Naive thymus-derived CD8-positive, alpha-beta T cell (primary cell): ENCODE results near the gene DOCK10. TPM values are rescaled to one million over a fixed set of nuclear protein-coding genes. Genes with fewer than 3 reads are reported as not detected.

Source experiments
- ATAC-seq, 2 donors: fragments of 150-1000 bp; cut with Tn5 transposase in 1 of 2; sonication (Bioruptor Pico), chemical (Tn5 transposase) in 1 of 2; 1 replicate in 1 of 2; 2 replicates in 1 of 2; pipeline ENCODE4 v1.10.0; 2021; ENCODE audit warnings: mild to moderate bottlenecking in 2 of 2, moderate library complexity in 2 of 2
- POLR2A ChIA-PET: fragments of 350-600 bp; sonication (Branson Sonifier 250); formaldehyde crosslinking; loops from one replicate; lab custom pipeline; 2021; ENCODE audit warnings: antibody characterized with exemption; lab: Charles Lee
- DNase-seq, 10 donors: peaks; one replicate each; pipeline versions ENCODE4 v3.0.0 to v3.0.0-alpha.2; 2020 to 2022
- H3K27ac Mint-ChIP-seq, 10 donors: one replicate each; pipeline ENCODE4 v1.8.0; 2020 to 2022; ENCODE audit warnings: mild to moderate bottlenecking in 10 of 10, mixed read lengths in 10 of 10, moderate library complexity in 4 of 10, inconsistent platforms in 1 of 10
- H3K27me3 Mint-ChIP-seq, 5 donors: one replicate each; pipeline ENCODE4 v1.8.0; 2021 to 2022; ENCODE audit warnings: mixed read lengths in 5 of 5
- H3K36me3 Mint-ChIP-seq, 3 donors: one replicate each; pipeline ENCODE4 v1.8.0; 2020 to 2022; ENCODE audit warnings: mixed read lengths in 3 of 3, mild to moderate bottlenecking in 2 of 3, inconsistent platforms in 1 of 3
- H3K4me1 Mint-ChIP-seq, 4 donors: one replicate each; pipeline ENCODE4 v1.8.0; 2021 to 2022; ENCODE audit warnings: mixed read lengths in 4 of 4
- H3K4me3 Mint-ChIP-seq, 10 donors: one replicate each; pipeline ENCODE4 v1.8.0; 2020 to 2022; ENCODE audit warnings: mild to moderate bottlenecking in 10 of 10, mixed read lengths in 10 of 10, moderate library complexity in 6 of 10, inconsistent platforms in 1 of 10
- H3K9me3 Mint-ChIP-seq, 9 donors: one replicate each; pipeline ENCODE4 v1.8.0; 2020 to 2022; ENCODE audit warnings: mixed read lengths in 9 of 9, mild to moderate bottlenecking in 3 of 9, inconsistent platforms in 1 of 9, moderate library complexity in 1 of 9
- polyA plus RNA-seq, 3 donors: library from polyadenylated mRNA; unstranded; fragments of 300-500 nt; fragmentation: Illumina TruSeq; gene quantifications; one replicate each; pipeline ENCODE4 v1.2.3, GENCODE V29; 2021
- total RNA-seq, 8 experiments: library from RNA in 2 of 8; stranded (reverse) in 2 of 8; gene quantifications; one replicate each; pipeline ENCODE4 v1.2.3 and lab custom pipeline; 2021 to 2026

DOCK10 gene
- total and polyA plus RNA-seq, 5 experiments from 2014 or later, result 34.1 to 180 (median 57.9) TPM

DNA sequence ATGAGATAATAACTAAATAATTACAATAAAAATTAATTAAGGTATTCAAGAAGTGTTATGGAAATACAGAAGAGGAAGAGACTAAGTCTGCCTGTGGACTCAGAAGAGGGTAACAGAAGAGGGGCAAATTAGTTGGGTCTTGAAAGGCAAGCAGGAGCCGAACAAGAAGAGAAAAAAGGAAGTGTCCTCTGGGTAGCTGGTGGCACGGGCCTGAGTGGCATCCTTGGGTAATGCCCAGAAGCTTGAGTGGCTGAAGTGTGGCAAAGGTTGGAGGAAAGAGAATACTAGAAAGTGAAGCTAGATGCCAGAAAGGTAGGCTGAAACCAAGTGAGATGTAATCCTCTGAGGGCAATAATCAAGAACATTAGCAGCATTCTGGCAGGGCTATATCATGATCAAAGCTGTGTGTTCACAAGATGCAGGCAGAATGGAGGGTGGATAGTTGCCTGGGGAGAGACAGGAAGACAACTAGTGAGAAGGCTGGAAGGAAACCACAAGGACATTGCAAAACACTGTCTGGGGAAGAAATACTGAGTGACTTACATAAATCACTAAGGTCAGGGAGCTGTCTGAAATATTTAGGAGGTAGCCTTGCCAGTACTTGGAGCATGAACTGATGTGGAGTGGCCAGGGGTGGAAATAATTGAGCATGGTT is 16.2 kb downstream of the DOCK10 start:
- peak in 2 of 10 donors; percentile 22 for DNase-seq
- POLR2A ChIA-PET, result interaction anchor here (1.0 to 2.8 kb wide), 2 partner anchors 13 to 15 kb away, joined by 3 to 12 read pairs; partner anchors contain the start of gene DOCK10

DNA sequence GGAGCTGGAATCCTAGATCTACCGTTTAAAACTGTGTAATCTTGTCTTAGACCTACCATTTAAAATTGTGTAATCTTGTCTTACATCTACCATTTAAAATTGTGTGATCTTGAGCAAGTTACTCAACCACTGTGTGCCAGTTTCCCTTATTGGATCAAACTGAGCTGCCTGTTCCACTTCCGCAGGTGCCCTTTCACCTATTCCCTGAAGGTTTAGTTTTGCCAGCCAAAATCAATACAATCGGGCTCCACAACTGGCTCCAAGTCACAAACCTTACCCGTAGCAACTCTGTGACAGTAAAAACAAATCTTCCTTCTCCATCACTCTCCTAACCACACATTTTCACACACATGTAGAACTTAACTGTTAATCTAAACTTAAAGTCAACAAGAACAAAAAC is 20.1 kb downstream of the DOCK10 start:
- H3K4me3 Mint-ChIP-seq, result peak overlapping the region in 4 of 10 donors; percentile 0 to 37 (median 16)
- peaks cover 38 to 89% (median 84%) of the 10 kb centered on the region in 4 donors for H3K4me1 Mint-ChIP-seq
- no peaks in the 10 kb centered on the region for H3K27me3 Mint-ChIP-seq
- ATAC-seq (no peak), DNase-seq (no peak)
- POLR2A ChIA-PET, result no interaction called here
- H3K9me3 Mint-ChIP-seq, result no peaks in the 10 kb centered on the region
- peak overlapping the region in 7 of 10 donors; percentile 1 to 65 (median 35) for H3K27ac Mint-ChIP-seq
- H3K36me3 Mint-ChIP-seq, result peaks cover 4 to 35% (median 8%) of the 10 kb centered on the region in 3 donors

More for the DNA sequence above, 16.2 kb downstream of the DOCK10 start:
- peak; percentile 74 to 78 for ATAC-seq
- Mint-ChIP-seq H3K27ac (peak overlapping the region; percentile 29 to 80 (median 69)), H3K36me3 (peaks cover 0 to 29% (median 4%) of the 10 kb centered on the region in 3 donors), H3K4me3 (peak overlapping the region; percentile 2 to 72 (median 52)), H3K4me1 (peaks cover 43 to 85% (median 80%) of the 10 kb centered on the region in 4 donors), H3K27me3 (no peaks in the 10 kb centered on the region), H3K9me3 (no peaks in the 10 kb centered on the region)

DNA sequence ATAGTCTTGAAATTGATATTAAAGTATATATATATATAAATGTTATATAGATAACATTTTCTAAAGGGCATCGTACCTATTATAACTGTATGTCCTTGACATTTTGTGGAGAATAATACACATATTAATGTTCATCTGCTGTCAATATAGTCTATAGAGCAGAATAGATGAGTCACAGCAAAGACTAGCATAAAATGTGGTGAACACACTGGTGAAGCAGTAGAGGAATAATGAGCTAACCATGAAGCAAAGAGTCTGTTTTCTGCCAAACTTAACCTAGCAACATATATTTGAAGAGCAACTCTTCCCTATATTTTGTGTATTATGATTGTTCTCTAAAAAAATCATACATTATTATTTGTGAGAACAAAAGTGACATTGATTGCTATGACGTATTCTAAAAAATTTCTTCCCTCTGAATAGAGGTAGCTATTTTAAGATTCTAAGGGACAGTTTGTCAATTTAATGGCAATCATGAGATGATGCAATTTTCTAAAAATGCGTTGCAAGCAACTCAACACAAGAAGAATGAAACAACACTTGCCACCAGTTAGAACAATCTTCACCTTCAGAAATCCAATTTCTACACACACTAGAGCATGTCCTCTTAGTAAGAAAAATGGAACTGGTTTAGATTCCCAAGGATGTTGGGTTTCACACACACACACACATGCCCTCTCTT is 22.0 kb downstream of the DOCK10 start:
- Mint-ChIP-seq H3K27ac (peak overlapping the region in 3 of 10 donors; percentile 12 to 74 (median 58)), H3K9me3 (no peaks in the 10 kb centered on the region), H3K4me1 (peaks cover 27 to 81% (median 72%) of the 10 kb centered on the region in 4 donors), H3K4me3 (peak overlapping the region in 2 of 10 donors; percentile 8 to 20), H3K36me3 (peaks cover 4 to 32% (median 8%) of the 10 kb centered on the region in 3 donors), H3K27me3 (no peaks in the 10 kb centered on the region)
- DNase-seq (no peak), ATAC-seq (no peak)
- POLR2A ChIA-PET, result interaction anchor here (1.0 kb wide), 1 partner anchor 21 kb away, joined by 3 read pairs; no protein-coding TSS in a partner anchor

DNA sequence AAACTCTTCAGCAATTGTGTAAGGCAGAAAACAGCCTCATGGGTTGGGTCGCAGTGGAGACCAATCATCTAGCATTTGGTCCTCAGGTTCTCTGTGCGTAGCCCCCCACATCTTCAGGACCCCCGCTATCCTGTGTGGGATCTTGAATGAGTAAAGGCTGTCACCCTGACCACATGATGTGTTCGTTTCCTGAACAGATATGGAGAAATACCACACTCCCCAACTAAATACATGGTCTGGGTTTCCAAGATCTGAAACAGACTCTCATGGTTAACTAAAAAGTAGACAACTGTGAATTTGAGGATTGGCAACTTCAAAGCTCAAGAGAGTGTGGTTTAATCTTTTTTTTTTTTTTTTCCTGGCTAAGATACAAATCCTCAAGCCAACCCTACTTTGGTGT is 23.2 kb downstream of the DOCK10 start:
- Mint-ChIP-seq H3K9me3 (no peaks in the 10 kb centered on the region), H3K36me3 (peaks cover 4 to 25% (median 8%) of the 10 kb centered on the region in 3 donors), H3K4me1 (peaks cover 24 to 81% (median 67%) of the 10 kb centered on the region in 4 donors), H3K4me3 (peak overlapping the region in 4 of 10 donors; percentile 9 to 41 (median 33)), H3K27ac (peak overlapping the region in 7 of 10 donors; percentile 26 to 89 (median 71)), H3K27me3 (no peaks in the 10 kb centered on the region)
- POLR2A ChIA-PET, result no interaction called here
- no peak for DNase-seq
- ATAC-seq, result no peak

DNA sequence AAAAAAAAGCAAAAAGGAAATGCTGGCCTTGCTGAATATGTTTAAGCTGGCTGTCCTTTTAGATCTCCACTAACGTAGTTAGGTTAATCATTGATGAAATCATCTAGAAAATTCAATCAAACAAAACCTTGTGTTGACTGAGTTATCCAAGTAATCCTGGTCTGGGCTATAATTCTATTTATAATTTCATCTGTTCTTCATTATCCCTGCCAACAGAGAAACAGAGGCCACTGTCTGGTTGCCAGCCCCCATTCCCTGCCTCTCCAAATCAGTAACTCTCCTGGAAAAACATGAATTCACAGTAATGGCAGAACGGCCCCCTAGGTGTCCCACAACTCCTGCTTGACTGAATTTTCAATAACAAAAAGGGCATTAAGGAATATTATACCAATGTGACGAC is 24.6 kb downstream of the DOCK10 start:
- Mint-ChIP-seq H3K9me3 (no peaks in the 10 kb centered on the region), H3K27me3 (no peaks in the 10 kb centered on the region), H3K27ac (peak overlapping the region in 5 of 10 donors; percentile 45 to 79 (median 63)), H3K4me1 (peaks cover 24 to 79% (median 65%) of the 10 kb centered on the region in 4 donors), H3K36me3 (peaks cover 4 to 18% (median 8%) of the 10 kb centered on the region in 3 donors), H3K4me3 (no peak overlapping the region)
- DNase-seq, result no peak
- POLR2A ChIA-PET, result no interaction called here
- no peak for ATAC-seq

DNA sequence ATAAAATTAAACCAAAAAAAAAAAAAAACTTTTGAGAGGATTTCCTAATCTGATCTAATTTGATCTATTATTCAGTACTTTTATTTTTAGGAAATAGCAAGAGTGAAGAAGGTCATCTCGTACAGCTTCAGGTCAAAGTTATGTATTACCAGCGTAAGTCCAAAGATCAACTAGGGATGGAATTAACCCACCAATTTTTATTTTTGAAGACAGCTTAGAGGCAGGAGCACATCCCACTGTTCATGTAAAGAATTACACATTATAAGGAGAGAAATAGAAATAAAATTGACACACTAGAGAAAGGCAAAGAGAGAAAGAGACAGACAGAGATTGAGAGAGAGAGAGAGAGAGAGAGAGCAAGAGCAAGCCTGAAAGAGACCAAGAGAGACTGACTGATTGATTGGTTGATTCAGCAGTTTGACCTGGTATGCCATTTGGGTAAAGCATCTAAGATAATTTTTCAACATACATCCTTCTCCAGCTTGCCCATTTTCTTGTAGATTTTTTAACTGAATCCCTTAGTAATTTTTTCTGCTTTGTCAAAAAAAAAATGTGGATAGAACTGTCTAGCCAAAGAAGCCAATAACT is 25.1 kb downstream of the DOCK10 start:
- POLR2A ChIA-PET, result no interaction called here
- ATAC-seq (no peak), DNase-seq (no peak)
- H3K27me3 Mint-ChIP-seq, result no peaks in the 10 kb centered on the region
- H3K4me3 Mint-ChIP-seq, result no peak overlapping the region
- H3K9me3 Mint-ChIP-seq, result no peaks in the 10 kb centered on the region
- peak overlapping the region in 4 of 10 donors; percentile 4 to 45 (median 18) for H3K27ac Mint-ChIP-seq
- peaks cover 4 to 14% (median 8%) of the 10 kb centered on the region in 3 donors for H3K36me3 Mint-ChIP-seq
- H3K4me1 Mint-ChIP-seq, result peaks cover 21 to 79% (median 60%) of the 10 kb centered on the region in 4 donors

DNA sequence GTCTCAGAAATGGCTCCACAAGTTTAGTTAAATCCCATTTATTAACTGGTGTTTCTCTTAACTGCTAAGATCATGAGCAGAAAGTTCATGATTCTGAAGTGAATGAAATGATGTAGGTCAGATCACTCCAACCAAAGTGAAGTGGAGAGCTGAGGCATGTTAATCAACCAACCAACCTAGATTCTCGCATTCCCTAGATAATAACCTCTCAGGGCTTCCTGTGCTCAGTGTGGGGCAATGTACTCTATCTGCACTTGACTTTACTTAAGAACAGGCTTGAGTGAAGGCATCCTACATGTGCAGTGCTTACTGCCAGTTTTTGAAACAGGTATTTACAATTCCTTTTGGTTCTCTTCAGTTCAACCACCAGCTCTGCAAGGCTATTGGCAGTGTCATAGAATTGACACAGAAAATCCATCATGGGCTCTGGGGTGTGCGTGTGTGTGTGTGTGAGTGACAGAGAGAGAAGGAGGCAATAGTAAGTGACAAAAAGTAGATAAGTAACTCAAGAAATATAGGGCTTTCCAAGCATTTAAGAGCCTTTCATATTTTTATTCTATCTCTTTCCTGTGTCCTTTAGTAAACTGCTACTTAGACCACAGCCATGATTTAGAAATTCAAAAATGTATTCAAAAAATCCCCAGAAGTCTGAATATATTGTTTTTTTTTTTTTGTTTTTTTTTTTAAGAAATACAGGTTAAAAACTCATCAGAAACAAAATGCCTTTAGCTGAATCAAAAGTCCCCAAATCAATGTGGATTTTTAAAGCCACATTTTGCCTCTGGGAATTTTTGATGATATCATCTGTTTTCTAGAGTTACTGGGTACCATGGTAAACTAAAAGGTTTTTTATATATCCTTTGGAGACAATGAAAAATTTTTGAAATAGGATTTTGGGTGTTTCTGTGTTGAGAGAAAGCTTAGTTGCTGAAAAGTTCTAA is 28.6 kb downstream of the DOCK10 start:
- Mint-ChIP-seq H3K9me3 (no peaks in the 10 kb centered on the region), H3K4me3 (peak overlapping the region in 3 of 10 donors; percentile 1 to 60 (median 18)), H3K4me1 (peaks cover 25 to 82% (median 61%) of the 10 kb centered on the region in 4 donors), H3K36me3 (peaks cover 0 to 2% (median 0%) of the 10 kb centered on the region in 3 donors), H3K27ac (peak overlapping the region; percentile 25 to 88 (median 66)), H3K27me3 (no peaks in the 10 kb centered on the region)
- POLR2A ChIA-PET, result interaction anchor here (0.6 to 1.2 kb wide), 3 partner anchors 10 to 81 kb away, joined by 4 to 5 read pairs (median 4); no protein-coding TSS in a partner anchor
- DNase-seq, result no peak
- peak in 1 of 2 donors; percentile 51 for ATAC-seq

DNA sequence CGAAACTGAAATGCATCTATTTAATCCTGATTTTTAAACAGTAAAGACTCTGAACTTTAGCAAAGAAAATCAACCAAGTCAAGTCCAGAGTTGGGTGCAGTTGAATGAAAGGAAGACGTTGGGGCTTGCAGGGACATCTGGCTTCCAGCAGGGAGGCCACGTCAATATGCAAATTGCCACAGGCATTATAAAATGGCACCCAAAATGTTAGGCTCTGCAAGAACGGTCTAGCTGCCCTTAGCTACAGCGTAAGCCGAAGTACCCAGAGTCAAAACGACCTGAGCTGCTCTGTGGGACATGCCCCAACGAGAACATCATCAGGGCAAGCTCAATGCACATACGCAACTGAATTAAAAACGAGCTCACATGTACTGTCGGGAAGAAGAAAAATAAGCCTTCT is 30.7 kb downstream of the DOCK10 start:
- Mint-ChIP-seq H3K4me1 (peaks cover 32 to 90% (median 69%) of the 10 kb centered on the region in 4 donors), H3K9me3 (no peaks in the 10 kb centered on the region), H3K27ac (peak overlapping the region in 5 of 10 donors; percentile 18 to 80 (median 52)), H3K27me3 (no peaks in the 10 kb centered on the region), H3K4me3 (no peak overlapping the region), H3K36me3 (peaks cover 0 to 5% (median 0%) of the 10 kb centered on the region in 3 donors)
- POLR2A ChIA-PET, result interaction anchor here (1.0 kb wide), 1 partner anchor 29 kb away, joined by 5 read pairs; no protein-coding TSS in a partner anchor
- no peak for DNase-seq
- ATAC-seq, result no peak

DNA sequence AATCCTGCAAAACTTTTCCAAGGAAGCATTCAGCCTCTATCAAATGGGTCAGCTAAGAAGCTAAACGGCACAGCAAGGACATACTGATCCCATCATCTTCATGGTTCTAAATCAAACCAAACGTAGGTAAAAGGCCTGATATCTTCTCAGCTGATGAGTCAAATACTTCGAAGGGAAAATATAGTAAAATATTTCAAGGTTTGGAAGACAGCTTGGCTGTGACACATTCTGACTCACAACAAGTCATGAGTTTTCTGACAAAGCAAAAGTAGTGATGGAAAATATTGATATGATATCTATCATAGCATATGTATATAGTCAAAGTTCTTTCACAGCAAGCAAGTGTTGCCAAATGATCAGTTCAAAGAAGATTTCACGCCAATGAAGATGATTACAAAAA is 31.5 kb downstream of the DOCK10 start:
- Mint-ChIP-seq H3K4me1 (peaks cover 37 to 93% (median 74%) of the 10 kb centered on the region in 4 donors), H3K9me3 (no peaks in the 10 kb centered on the region), H3K4me3 (peak overlapping the region in 1 of 10 donors; percentile 5), H3K36me3 (peaks cover 0 to 7% (median 0%) of the 10 kb centered on the region in 3 donors), H3K27me3 (no peaks in the 10 kb centered on the region), H3K27ac (peak overlapping the region; percentile 18 to 92 (median 70))
- POLR2A ChIA-PET, result no interaction called here
- ATAC-seq (no peak), DNase-seq (no peak)

DNA sequence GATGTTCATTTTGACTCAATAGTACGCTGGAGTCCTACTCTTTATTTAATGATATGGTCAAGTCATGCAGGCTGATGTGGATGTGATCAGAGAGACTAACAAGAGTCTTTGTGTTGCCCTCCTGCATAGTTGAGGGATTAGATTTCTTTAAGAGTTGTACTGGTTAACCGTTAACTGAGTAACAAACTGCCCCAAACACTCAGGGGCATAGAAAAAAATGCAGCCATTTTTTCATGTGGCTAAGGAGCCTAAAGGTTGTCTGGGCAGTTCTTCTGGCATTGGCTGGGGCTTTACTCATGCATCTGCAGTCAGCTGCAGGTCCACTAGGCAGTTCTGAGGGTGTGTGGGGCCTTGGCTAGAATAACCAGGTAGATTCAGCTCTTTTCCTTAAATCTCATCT is 32.5 kb downstream of the DOCK10 start:
- H3K4me1 Mint-ChIP-seq, result peaks cover 37 to 94% (median 75%) of the 10 kb centered on the region in 4 donors
- POLR2A ChIA-PET, result no interaction called here

DNA sequence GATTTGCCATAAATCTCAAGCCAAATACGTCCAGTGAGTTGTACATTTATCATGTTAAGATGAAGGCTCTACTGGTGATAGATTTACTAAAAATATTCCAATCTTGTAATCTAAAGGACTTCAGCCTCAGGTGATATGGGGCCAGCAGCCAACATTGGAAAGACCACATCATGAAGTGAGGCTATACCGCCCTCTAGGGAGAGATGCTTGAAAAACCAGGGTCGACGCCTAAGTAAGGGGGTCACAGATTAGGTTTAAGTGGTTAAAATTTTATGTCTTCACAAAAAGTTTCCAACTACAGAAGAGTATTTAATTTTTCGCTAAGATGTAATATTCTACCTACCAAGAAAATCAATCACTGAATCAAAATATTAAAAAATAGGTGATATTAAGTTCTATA is 33.3 kb downstream of the DOCK10 start:
- Mint-ChIP-seq H3K4me1 (peaks cover 40 to 96% (median 81%) of the 10 kb centered on the region in 4 donors), H3K4me3 (peak overlapping the region in 1 of 10 donors; percentile 28), H3K27me3 (no peaks in the 10 kb centered on the region), H3K36me3 (peaks cover 0 to 9% (median 0%) of the 10 kb centered on the region in 3 donors), H3K9me3 (no peaks in the 10 kb centered on the region), H3K27ac (peak overlapping the region in 9 of 10 donors; percentile 19 to 77 (median 63))
- DNase-seq (peak in 1 of 10 donors; percentile 14), ATAC-seq (peak in 1 of 2 donors; percentile 40)
- POLR2A ChIA-PET, result no interaction called here

More for the DNA sequence above, 32.5 kb downstream of the DOCK10 start:
- no peaks in the 10 kb centered on the region for H3K9me3 Mint-ChIP-seq
- H3K4me3 Mint-ChIP-seq, result peak overlapping the region in 1 of 10 donors; percentile 19
- no peak for ATAC-seq
- peaks cover 0 to 7% (median 0%) of the 10 kb centered on the region in 3 donors for H3K36me3 Mint-ChIP-seq
- peak overlapping the region in 9 of 10 donors; percentile 54 to 92 (median 76) for H3K27ac Mint-ChIP-seq
- H3K27me3 Mint-ChIP-seq, result no peaks in the 10 kb centered on the region
- no peak for DNase-seq
